Epithelial cell of proximal tubule (primary cell): ENCODE measurements around the gene UBALD1. TPM values are rescaled to one million over a fixed set of nuclear protein-coding genes. Genes with fewer than 3 reads are reported as not detected.
A peak's percentile ranks its signal among the peaks of the same experiment; 100 is the strongest.

Experiments
- DNase-seq: peaks from one replicate; pipeline ENCODE4 v3.0.0-alpha.2; 2011; ENCODE audit warnings: low read depth
- H3K4me3 ChIP-seq: 2 replicates; pipeline ENCODE4 v1.5.1; 2011; ENCODE audit warnings: low read depth, mild to moderate bottlenecking, low read length
- total RNA-seq: library from RNA; depleted of rRNA; stranded (reverse); fragments of >200 nt; gene quantifications from 2 replicates; pipeline ENCODE4 v1.2.3, GENCODE V29; 2015
- TF ChIP-seq, protein P1 (sequence below): conservative IDR thresholded peaks from 2 replicates; pipeline ENCODE4 v1.5.1; 2012; ENCODE audit warnings: low read depth, mild to moderate bottlenecking, low read length

The UBALD1 gene
- total RNA-seq, 1 donor from 2014 or later: 9.2 TPM

DNA sequence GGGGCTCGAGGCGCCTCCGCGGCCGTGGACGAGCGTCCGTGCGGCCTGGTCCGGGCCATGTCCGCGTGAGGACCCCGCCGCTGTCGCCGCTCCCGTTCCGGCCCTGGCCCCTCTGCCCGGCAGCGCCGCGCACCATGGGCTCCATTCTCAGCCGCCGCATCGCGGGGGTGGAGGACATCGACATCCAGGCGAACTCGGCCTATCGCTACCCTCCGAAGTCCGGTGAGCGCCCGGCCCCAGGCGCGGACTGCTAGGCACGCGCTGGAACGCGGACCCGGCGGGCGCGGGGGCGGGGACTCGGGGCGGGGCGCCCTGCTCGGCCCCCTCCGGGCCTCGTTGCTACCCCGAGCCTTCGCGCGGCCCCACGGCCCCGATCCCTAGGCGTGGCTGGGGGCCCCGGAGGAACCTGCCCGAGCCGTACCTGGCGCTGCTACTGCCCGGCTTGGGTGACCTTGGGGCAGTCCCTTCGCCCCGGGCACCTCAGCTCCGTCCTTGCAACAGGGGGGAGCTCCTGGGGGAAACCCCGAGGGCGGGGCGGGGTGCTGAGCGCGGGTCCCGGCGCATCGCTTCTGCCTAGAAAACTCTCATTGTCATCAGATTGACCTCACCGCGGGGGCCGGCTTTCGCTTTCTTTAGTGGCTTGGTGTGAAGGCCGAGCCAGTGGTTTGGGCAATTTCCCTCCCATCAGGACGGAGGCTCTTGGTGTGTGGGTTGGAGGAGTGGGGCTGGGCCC lies 10.3 kb upstream of the UBALD1 start:
- DNase-seq: no peak
- peak overlapping the region; percentile 85 for H3K4me3 ChIP-seq
- TF ChIP-seq, protein P1, sequence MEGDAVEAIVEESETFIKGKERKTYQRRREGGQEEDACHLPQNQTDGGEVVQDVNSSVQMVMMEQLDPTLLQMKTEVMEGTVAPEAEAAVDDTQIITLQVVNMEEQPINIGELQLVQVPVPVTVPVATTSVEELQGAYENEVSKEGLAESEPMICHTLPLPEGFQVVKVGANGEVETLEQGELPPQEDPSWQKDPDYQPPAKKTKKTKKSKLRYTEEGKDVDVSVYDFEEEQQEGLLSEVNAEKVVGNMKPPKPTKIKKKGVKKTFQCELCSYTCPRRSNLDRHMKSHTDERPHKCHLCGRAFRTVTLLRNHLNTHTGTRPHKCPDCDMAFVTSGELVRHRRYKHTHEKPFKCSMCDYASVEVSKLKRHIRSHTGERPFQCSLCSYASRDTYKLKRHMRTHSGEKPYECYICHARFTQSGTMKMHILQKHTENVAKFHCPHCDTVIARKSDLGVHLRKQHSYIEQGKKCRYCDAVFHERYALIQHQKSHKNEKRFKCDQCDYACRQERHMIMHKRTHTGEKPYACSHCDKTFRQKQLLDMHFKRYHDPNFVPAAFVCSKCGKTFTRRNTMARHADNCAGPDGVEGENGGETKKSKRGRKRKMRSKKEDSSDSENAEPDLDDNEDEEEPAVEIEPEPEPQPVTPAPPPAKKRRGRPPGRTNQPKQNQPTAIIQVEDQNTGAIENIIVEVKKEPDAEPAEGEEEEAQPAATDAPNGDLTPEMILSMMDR: no peak

DNA sequence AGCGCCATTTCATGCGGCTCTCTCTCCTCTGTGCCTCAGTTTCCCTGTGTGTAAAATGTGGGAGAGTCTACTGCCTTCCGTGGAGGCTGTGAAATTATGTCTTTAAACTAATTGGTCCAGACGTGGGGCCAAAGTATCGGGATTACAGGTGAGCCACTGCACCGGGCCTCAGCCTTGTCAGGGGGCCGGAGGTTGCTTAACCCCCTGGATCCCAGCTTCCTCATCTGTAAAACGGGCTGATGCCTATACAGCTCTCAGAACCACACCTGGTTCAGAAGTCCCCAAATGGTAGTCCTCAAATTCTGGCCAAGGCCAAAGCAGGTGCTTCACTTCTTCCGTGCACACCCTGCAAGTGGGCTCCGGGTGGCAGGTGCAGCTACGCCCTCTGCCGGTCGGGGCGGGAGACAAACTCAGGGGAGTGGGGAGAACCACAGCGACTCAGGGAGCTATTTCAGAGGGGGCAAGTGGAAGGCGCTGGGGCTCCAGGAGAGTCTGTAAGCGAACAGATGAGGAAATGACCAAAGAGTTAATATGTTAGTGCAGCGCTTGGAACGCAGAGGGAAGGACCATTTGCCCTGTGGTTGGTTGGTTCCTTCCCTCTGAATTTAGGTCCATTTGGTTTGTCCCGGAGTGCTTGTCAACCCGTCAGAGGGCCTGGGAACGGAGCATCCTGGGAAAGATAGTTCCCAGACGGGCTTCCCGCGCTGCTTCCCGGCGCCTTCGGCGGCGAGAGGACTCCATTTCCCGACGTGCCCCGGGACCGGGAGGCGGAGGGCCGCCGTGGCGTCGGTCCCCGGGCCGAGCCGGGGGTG lies 9.5 kb upstream of the UBALD1 start, which contains the start of gene MGRN1:
Gene MGRN1 (plus strand): TSS at position 812 of the 812 bp plus-strand sequence. CDS start 135 bp downstream, outside the sequence.
- H3K4me3 ChIP-seq: peak within 1 kb of the TSS; percentile 85
- TF ChIP-seq, protein P1: peak; percentile 97
- peak; percentile 90 for DNase-seq

DNA sequence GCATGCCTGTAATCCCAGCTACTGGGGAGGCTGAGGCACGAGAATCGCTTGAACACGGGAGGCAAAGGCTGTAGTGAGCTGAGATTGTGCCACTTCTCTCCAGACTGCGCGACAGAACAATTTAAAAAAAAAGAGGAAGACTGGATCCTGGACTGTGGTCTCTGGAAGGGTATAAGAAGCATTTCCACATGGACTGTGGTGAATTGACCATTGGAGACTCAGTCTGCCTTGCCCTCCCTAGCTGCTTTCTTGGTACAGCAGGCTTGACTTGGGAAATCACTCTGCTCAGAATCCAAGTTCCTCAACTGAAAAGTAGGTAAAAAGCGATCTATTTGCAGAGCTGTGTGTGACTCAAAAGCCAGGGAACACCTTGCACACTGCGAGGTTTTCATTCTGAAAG lies 8.9 kb upstream of the UBALD1 start:
- TF ChIP-seq, protein P1: no peak
- H3K4me3 ChIP-seq: no peak overlapping the region
- DNase-seq: no peak

DNA sequence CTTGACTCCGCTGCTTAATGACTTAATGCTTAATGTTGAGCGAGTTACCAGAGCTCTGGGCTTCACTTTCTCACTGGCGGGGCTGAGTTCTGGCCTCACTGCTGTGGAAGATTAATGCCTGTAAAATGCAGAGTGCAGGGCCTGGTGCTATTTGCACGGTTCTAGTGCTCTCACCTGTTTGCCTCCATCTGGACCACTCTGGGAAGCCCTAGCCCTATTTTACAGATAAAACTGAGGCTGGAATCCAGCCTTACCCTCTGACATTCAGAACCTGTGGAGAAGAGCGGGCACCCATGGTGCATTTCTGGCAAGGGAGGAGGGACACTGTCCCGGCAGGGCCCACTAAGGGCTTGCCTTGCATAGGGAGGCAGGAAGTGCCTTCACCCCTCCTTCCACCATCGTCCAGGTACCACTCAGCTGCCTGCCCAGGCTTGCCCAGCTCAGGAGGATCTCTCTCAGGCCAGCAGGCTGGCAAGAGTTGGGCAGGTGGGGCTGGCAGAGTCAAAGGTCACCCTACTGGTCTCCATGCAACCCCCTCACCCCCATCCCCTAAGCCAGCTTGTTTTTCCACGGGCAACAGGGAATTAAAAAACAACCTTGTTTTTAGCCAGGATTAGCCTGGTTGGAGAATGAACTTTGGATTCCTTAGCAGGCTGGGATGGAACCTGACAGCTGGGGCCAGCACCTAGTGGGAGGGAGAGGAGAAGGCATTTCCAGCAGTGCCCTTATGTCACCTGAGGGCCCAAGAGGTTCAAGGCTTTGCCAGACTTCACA lies 4.1 kb upstream of the UBALD1 start:
- H3K4me3 ChIP-seq: no peak overlapping the region
- TF ChIP-seq, protein P1: no peak
- DNase-seq: no peak

DNA sequence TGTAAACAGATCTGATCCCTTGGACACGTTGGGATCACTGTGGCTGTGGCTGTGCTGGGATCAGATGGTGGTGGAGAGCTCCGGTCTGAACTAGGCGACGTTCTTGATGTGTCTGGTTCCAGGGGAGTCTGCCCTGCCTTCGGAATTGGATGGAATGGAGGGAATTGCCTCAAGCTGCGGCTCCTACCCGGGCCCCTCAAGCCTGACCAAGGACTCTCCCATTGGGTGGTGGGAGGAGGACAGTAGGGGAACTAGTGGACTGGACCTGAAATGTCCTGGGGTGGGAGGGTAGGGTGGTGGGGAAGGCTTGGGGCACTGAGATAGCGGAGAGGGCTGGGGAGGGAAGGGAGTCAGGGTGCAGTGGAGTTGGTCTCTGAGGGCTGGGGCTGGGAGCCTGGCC lies 3.2 kb upstream of the UBALD1 start:
- no peak for DNase-seq
- no peak overlapping the region for H3K4me3 ChIP-seq
- TF ChIP-seq, protein P1: no peak

DNA sequence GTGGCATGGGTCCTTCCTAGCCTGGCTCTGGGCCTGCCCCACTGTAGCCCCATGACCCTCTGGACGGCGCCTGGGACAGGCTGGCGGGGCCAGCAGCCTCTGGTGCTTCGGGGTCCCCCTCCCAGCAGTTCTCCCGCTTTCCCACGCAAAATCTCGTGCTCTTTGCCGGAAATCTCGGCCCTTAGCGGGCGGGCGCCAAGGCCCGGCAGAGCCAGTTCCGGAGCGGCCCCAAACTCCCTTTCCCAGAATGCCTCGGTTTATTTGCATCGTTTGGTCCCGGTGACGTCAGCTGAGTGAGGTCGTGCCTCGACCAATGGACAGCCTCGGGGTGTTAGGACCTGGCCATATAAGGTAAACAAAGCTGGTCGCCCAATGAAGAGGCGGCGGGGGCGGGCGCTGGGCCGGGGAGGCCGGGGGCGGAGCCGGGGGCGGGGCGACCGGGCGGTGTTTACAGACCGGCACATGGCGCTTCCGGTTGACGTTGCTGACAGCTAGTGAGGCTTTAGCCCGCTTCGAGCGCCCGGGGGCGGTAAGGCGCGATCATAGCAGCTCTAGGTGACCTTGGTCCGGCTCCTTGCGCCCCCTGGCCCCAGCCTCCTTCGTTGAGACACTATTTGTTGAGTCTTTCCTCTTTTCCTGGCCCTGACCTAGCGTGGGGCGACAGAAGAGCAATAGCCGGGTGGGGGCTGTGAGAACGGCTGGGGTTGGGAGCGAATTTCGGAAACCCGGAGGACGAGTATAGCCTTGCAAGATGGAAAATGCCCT lies 1.5 kb upstream of the UBALD1 start:
- TF ChIP-seq, protein P1: peak; percentile 41
- H3K4me3 ChIP-seq: peak overlapping the region; percentile 78
- DNase-seq: peak; percentile 94
